GM19043 (cell line): ENCODE data around the gene TAP2.

ENCODE experiments used
- ATAC-seq: cut with Tn5 transposase; IDR thresholded peaks from one replicate; pipeline ENCODE4 v1.9.1; 2021; ENCODE audit warnings: low read depth; ENCODE audit not compliant: unreplicated experiment

TAP2 gene

DNA sequence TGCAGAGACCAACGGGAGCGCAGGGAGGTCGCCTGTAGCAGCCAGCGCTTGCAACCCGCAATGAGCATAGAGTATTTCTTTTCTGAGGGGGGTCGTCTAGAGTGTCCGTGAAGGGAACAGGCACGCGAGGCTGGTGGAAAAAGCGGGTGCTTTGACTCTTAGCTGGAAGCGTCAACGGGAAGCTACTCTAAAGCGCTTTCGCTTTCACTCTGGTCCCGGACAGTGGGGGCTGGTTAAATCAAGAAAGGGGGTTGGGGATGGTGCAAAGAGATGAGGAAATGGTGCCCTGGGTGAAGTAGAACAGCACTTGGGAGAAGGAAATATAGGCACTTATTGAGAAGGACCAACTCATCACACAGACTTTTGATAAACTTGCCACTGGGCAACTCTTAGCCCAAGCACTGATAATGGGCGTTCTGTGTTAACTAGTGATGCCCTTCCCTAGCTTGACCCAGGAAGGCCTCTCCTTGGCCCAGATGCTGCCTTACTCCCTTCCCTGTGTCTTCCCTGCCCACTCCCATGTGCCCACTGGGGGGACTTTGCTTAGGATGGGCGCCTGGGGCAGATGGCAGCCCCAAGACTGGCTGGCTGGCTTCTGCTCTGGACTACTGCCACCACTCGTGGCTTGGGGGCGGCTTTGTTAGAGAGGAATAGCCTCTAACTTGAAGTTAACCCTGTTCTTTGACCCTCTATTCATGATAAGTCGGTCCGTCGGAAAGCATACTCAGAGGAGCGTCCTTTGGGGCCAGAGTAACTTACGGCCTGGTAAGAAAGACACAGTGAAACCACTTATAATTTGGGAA is 16.0 kb upstream of the TAP2 start:
- ATAC-seq: peak; percentile 11

DNA sequence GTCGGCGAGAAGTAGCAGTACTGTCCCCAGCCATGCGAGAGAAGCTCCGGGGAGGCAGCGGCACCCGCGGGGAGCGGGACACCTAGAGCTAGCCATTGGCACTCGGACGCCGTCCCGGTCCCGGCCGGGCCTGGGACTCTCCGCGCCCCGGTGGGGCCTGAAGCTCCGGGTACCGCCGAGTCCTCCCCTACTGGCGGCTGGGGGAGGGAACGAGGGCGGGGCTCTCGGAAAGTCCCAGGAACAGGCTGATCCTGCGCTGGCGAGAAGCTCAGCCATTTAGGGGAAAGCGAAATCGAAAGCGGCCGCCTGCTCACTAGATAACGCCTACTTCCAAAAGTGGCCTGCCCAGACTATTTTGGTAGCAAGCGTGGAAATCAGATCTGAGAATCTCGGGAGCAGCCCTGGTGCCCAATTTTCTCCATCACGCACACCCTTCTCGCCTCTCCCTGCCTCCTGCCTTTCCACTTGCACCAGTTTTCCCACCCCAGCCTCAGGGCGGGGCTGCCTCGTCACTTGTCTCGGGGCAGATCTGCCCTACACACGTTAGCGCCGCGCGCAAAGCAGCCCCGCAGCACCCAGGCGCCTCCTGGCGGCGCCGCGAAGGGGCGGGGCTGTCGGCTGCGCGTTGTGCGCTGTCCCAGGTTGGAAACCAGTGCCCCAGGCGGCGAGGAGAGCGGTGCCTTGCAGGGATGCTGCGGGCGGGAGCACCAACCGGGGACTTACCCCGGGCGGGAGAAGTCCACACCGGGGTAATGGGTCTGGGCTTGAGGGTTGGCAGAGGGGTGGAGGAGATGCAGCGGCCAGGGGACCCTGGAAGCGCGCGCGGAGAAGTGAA is 15.2 kb upstream of the TAP2 start, which contains the start of the genes PSMB9 and TAP1:
Gene PSMB9 (plus strand): TSS at position 652 of the 835 bp plus-strand sequence. CDS start 38 bp downstream, at position 690.
Gene TAP1 (minus strand): TSS at position 164 of the 835 bp plus-strand sequence. CDS start 68 bp downstream, at position 96.
- ATAC-seq: peak; percentile 65

DNA sequence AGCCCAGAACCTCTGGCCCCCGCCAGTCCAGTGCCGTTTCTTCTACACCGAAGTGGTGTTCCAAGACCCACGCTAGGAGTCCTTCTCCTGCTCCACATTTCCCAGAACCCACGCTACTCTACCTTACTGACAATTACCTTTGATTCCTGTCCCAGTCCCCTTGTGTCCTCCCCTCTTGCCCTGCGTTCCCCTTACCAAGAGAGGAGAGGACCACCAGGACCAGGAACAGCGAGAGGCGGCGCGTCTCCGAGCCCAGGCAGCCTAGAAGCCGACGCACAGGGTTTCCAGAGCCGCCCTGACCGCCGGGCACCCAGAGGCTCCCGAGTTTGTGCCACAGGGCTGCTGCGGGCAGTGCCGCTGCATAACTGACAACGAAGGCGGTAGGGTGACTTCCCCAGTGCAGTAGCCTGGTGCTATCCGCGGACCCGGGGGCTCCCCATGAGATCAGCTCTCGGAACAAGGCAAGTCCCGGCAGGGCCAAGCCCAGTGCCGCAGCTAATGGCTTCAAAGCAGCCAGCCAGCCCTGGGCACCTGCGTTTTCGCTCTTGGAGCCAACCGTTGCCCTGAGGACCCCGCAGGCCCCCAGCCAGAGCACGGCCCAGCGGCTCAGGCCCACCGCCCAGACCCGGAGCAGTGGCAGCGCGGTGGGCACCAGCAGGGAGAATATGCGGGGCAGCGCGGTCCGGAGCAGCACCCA is 14.5 kb upstream of the TAP2 start:
- ATAC-seq: peak; percentile 11

DNA sequence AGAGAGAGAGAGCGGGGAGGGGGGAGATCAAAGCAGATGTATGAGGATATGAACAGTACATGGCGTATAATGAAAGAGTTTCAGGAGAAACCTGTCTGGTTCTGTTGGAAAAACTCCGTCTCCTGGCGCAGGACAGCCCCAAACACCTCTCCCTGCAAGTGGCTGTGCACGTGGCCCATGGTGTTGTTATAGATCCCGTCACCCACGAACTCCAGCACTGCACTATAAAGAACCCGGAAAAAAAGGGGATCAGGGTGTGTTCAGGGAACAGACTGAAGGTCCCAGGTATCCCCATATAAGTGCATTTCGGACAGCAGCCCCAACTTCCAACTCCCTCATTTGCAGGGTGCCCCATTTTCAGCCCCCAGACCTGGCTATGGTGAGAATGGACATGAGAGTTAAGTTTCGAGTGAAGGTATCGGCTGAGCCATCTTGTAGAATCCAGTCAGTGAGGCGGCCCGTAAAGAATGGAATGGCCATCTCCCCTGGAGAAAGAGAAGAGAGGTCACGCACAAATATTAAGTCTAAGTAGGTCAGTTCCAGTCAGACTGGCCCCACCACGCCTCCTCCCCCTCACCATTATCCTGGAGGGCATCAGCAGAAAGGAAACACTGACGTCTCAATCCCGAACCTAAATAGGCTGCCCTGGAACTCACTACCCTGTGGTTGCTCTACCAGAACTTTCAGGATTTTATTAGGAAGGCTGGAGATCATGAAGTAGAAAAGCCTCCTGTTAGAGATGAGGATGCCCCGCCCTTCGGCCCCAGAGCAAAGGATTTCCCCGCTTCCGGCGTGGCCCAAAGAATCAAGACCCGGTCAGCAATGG is 13.7 kb upstream of the TAP2 start:
- no peak for ATAC-seq

DNA sequence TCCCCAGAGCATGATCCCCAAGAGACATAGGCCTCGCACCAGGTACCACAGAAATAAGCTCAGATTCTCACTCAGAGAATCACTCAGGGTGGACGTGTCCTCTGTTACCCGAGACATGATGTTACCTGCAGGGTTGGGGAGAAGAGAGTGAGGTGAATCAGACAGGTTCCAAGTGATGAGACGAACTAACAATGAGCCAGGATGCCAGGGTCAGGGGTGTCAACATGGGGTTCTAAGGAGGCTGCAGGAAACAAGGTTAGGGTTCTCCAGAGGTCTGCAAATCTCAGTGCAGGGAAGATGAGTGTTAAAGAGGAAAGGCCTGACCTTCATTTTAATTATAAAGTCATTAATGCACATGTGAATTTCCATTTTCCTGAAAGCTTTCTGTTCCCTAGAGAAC is 12.5 kb upstream of the TAP2 start:
- ATAC-seq: no peak

DNA sequence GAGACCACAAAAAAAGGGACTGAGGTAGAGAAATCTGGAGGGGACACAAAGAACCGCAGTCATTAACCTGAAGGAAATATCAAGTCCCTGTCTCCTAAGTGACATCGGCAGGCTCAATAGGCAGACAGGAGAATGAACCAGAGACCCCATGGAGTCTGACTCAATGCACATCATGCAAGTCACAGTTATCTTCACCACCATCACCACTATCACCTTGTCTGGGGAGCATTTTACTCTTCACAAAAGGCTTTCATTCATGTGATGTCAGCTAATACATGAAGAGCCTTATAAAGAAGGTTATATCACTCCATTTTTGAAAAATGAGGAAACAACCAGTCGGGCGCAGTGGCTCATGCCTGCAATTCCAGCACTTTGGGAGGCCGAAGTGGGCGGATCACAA is 10.6 kb upstream of the TAP2 start:
- ATAC-seq: no peak

DNA sequence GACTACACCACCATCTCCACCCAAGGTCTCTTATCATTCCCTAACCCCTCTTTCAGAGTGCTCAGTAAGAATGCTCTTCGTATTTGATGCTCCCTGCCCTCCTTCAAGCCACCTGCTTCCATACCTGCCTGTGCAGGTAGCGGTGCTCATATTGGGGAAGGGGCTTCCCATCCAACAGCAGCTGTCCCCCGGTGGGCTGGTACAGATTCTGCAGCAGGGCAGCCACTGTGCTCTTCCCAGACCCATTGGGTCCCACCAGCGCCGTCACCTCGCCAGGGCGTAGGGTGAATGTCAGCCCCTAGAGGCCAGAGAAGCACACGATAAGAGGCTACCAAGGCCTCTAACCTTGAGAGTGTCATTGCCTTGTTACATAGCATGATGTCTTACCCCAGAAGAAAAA is 9.3 kb upstream of the TAP2 start:
- ATAC-seq: no peak

DNA sequence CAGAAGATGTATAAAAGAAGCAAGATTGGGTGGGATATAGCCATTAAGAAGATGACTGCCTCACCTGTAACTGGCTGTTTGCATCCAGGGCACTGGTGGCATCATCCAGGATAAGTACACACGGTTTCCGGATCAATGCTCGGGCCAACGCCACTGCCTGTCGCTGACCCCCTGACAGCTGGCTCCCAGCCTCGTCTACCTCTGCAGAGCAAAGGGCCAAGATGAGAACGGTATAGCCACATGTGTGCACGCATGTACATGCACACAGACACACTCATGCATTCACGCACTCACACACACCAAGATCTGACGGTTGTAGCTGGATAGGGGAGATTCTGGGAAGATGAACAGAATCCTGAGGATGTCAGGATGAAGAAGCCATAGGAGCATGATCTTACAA is 8.5 kb upstream of the TAP2 start:
- no peak for ATAC-seq

DNA sequence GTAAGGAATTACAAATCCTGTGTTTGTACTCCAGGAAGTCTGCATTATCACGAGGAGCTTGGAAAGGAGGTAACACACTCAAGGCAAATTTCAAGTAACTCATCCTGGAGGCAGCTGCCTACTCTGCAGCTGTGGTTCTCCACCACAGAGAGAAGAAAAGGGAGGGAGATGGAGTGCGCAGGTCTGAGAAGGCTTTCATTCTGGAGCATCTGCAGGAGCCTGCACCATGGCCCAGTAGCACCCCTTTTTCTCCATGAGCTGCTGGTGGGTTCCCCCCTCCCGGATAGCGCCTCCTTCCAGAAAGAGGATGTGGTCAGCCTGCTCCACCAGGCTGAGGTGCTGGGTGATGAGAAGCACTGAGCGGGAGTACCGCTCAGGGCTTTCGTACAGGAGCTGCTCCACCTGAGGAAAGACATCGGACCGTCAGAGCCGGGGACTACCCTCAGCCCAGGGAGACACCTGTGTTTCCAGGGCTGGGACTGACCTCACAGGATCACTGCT is 6.9 kb upstream of the TAP2 start:
- ATAC-seq: no peak

DNA sequence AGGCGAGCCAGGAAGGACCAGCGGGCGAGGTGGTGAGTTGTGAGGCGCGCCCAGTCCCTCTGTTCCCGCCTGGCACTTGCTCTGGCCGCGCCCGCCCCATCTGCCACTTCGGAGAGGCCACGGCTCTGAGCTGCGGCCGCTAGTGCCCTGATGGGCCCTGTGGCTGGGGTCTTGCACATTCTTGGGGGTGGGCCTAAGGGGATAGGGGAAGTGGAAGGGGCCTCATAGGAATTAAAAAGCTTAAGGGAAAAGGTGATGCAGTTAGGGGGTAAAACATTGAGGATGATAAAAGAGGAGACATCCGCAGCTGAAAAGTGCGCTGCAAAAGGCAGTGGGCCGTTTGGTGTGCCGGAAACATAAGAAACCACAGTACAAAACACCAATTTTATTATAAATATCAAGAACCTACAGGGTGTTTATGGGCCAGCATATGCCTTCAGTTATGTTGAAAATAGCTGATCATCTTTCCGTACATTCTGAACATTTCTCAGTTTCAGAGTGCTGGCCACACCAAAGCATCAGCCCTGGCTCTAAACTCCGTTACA is 6.4 kb upstream of the TAP2 start:
- ATAC-seq: no peak

DNA sequence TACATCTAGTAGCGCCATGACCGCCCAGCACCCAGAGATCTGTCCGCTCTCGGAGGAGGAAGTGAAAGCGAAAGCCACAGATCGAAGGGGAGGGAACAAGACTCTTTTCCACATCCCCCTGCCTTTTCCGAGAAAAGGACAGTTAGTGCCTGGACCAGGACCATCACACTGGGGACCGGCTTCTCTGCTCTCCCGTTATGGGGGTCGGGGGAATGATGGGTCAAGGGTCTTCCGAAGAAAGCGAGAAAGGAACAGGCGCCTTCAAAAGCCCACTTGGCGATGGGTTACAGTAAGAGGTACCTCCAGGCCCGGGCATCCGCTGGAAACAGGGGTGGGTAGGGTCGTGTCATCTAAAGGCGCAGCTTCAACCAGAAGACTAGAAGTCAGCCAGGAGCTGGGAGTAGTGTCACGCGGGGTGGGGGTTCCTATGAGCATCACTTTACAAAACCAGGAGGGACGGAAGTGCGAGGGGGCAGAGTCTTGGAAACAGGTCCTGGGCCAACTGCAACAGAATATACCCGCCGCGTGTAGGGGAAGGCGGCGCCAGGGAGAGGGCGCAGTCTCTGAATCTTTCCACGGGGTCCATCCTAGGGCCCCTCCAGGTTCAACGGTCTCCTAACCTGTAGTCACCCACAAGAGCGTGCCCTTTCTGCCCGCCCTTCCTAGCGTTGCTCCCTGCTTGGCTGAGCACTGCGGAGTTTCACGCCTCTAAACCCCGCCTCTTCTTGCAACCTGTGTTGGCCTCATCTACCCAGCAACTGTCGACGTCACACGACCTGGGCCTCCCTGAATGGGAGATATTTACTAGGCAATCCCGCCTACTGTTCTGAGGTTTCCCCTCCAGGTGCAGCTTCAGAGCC is 5.7 kb upstream of the TAP2 start, which contains the start of gene PSMB8:
Gene PSMB8 (minus strand): TSS at position 69 of the 860 bp plus-strand sequence. CDS start 51 bp downstream, at position 18.
- ATAC-seq: peak; percentile 57

DNA sequence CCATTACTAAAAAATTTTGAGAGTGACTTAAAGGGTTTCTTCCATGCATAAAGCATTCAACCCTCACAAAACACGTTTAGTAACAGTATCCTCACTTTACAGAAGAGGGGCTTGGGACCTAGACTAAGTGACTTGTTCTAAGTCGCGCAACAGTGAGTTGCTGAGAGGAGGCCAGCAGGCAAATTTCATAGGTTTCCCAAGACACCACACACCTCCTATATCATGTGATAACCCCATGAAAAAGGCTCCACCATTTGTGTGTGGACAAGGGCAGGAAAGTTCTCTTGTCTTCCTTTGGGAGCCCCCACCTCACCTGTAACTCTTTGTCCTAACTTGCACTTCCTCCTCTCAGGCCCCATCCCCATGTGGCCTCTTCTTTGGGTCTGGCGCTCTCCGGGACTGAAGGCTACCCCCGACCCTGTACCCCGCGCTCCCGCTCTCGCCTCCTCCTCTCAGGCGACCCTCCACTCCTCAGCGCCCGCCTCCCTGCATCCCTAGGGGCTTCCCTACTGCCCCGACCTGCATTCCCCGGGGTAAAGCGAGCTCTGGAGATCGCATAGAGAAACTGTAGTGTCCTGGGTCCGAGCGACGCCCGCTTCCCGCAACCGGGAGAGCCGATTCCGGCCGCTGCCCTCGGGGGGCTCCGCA is 4.9 kb upstream of the TAP2 start:
- no peak for ATAC-seq

DNA sequence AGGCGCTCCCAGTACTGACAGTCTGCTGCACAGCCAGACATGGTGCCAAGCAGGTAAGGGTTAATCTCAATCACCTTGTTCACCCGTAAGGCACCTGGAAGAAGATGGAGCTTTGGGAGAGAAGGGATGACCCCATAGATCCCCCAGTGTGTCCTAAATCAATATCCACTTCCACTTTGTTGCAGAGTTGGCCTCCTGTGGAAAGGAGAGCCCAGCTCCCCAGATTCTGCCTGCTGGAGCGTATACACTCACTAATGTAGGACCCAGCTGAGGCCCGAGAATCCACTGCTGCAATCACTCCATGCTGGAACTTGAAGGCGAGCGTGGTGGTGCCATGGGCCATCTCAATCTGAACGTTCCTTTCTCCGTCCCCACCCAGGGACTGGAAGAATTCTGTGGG is 4.2 kb upstream of the TAP2 start:
- ATAC-seq: no peak

DNA sequence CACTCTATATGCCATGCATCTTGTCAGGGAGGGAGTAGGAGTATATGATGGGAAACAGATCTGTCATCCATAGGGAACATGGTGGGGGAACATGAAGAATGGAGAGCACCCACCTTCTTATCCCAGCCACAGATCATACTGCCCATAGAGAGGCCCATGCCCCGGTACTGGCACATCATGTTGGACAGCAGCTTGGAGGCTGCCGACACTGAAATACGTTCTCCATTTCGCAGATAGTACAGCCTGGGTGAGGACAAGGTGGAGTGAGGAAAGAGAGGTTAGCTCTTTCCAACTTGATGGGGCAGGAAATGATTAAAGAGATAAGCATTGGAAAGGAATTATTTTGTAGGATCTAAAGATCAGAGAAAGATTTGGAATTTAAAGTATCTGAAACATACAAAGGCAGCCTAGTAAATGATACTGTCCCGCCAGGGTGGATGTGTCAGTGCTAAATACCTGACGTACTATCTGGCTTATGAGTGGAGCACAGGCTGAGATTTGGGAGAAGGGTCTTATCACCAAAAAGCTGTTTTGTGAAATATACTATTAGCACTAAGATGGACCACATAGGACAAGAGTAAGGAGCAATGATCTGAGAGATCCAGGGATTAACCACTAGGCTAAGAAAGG is 3.6 kb upstream of the TAP2 start:
- no peak for ATAC-seq

DNA sequence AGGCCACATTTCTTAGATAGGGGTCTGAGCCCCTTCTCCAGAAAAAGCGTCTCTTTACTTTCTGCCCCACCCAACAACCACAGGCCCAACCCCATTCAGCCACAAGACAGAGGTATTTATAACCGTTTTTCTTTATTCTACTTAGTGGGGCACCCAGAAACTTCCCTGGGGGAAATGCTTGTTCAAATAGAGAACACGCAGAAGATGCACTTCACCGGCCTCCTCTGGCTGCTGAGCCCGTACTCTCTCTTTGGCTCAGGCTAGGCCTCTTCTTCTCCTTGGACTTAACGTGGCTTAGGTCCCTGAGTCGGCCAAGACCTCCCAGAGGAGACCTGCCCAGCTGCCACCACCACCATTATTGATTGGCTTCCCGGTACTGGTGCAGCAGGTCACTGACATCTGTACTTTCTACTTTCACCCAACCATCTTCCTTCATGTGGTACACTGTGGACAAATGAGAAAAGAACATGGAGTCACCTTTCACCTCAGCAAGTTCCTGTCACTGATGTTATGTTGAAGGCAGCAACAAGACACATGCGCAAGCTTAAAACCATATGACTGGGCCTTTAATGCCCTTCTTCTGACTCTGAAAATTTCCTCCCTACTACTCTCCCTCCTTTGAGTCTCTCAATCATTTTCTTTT is 2.2 kb upstream of the TAP2 start:
- ATAC-seq: no peak

DNA sequence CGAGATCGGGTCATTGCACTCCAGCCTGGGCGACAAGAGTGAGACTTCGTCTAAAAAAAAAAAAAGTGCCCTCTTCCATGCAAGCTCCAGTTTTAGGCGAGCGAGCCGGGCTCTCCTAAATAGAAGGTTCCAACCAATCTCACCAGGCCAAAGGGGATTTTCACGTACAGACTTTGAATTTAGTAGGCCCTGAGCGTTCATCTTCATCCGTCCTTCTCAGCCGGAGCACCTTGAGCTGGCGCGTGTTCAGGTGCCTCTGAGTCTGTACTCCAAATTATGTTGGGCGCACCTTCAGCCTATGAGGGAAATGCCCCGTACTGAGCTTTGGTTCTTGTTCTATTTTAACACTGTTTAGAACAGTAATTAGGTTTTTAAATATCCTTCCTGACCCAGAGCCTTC is 817 bp upstream of the TAP2 start:
- ATAC-seq: no peak

DNA sequence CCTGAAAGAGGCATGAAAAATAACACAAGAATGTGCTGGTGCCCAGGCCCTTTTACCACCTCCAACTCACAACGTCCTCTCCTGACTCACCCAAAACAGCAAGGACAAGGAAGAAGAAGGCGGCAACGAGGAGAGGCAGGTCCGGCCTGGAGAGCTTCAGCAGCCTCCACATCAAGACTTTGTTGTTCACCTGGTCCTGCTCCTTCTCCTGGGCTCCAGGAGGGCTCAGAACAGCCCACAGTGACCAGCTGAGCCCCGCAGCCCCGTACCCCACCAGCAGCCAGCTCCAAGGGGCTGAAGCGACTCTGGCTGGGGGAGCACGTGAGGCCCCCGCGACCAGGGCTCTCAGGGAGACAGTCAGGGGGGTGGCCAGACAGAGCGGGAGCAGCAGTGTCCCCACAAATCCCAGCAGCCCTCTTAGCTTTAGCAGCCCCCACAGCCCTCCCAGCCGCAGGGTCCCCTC is 857 bp downstream of the TAP2 start:
- no peak for ATAC-seq
